ENCODE measurements around the gene HLTF. TPM values are rescaled to one million over a fixed set of nuclear protein-coding genes. Genes with fewer than 3 reads are reported as not detected.

The HLTF gene
- total RNA-seq, 1 experiment from 2014 or later: 37.6 TPM

GRCh38 chr3:149001727-149002126, 84.6 kb downstream of the HLTF start:
- no TSS peak for BruUV-seq (replicated peaks)
- Histone ChIP-seq H3K27ac (ENCODE audit: low read depth, low read length, poor library complexity, severe bottlenecking) (no peak overlapping the region), H3K27me3 (replicated peaks; ENCODE audit: insufficient read depth, low read depth, low read length, poor library complexity) (no peaks in the 10 kb centered on the region), H3K4me3 (ENCODE audit: low read depth, low read length, poor library complexity, severe bottlenecking) (no peak overlapping the region), H3K36me3 (ENCODE audit: insufficient read depth, low read length, poor library complexity, severe bottlenecking) (no peaks in the 10 kb centered on the region), H3K4me1 (ENCODE audit: insufficient read depth, low read length, poor library complexity, severe bottlenecking) (no peaks in the 10 kb centered on the region), H3K9me3 (ENCODE audit: low read depth, low read length, poor library complexity, severe bottlenecking) (no peaks in the 10 kb centered on the region)
- ChIA-PET CTCF (no interaction called here), POLR2A (ENCODE audit: low non-redundant PET) (no interaction called here)
- TF ChIP-seq EZH2 (IDR thresholded peaks at IDR 0.05; ENCODE audit: borderline replicate concordance, low read depth, low read length, poor library complexity, severe bottlenecking) (no peak), CTCF (conservative IDR thresholded peaks at IDR 0.05; ENCODE audit: low read depth, low read length) (no peak)
- intact Hi-C loops (cut with micrococcal nuclease; ENCODE audit: unreplicated experiment): no loop called here
- no peak for DNase-seq (ENCODE audit: low spot score)

GRCh38 chr3:149000206-149000745, 86.1 kb downstream of the HLTF start:
- BruUV-seq (replicated peaks): no TSS peak
- ChIA-PET POLR2A (ENCODE audit: low non-redundant PET) (no interaction called here), CTCF (no interaction called here)
- Histone ChIP-seq H3K4me1 (ENCODE audit: insufficient read depth, low read length, poor library complexity, severe bottlenecking) (no peaks in the 10 kb centered on the region), H3K9me3 (ENCODE audit: low read depth, low read length, poor library complexity, severe bottlenecking) (no peaks in the 10 kb centered on the region), H3K27me3 (replicated peaks; ENCODE audit: insufficient read depth, low read depth, low read length, poor library complexity) (no peaks in the 10 kb centered on the region), H3K4me3 (ENCODE audit: low read depth, low read length, poor library complexity, severe bottlenecking) (no peak overlapping the region), H3K27ac (ENCODE audit: low read depth, low read length, poor library complexity, severe bottlenecking) (no peak overlapping the region), H3K36me3 (ENCODE audit: insufficient read depth, low read length, poor library complexity, severe bottlenecking) (no peaks in the 10 kb centered on the region)
- DNase-seq (ENCODE audit: low spot score): no peak
- TF ChIP-seq EZH2 (IDR thresholded peaks at IDR 0.05; ENCODE audit: borderline replicate concordance, low read depth, low read length, poor library complexity, severe bottlenecking) (no peak), CTCF (conservative IDR thresholded peaks at IDR 0.05; ENCODE audit: low read depth, low read length) (no peak)
- intact Hi-C loops (cut with micrococcal nuclease; ENCODE audit: unreplicated experiment): no loop called here

- intact Hi-C loops (cut with micrococcal nuclease; ENCODE audit: unreplicated experiment): no loop called here
- DNase-seq (ENCODE audit: low spot score): no peak
- Histone ChIP-seq H3K4me1 (ENCODE audit: insufficient read depth, low read length, poor library complexity, severe bottlenecking) (no peaks in the 10 kb centered on the region), H3K27me3 (replicated peaks; ENCODE audit: insufficient read depth, low read depth, low read length, poor library complexity) (no peaks in the 10 kb centered on the region), H3K36me3 (ENCODE audit: insufficient read depth, low read length, poor library complexity, severe bottlenecking) (no peaks in the 10 kb centered on the region), H3K27ac (ENCODE audit: low read depth, low read length, poor library complexity, severe bottlenecking) (no peak overlapping the region), H3K9me3 (ENCODE audit: low read depth, low read length, poor library complexity, severe bottlenecking) (no peaks in the 10 kb centered on the region), H3K4me3 (ENCODE audit: low read depth, low read length, poor library complexity, severe bottlenecking) (no peak overlapping the region)
- ChIA-PET CTCF (no interaction called here), POLR2A (ENCODE audit: low non-redundant PET) (no interaction called here)
- TF ChIP-seq EZH2 (IDR thresholded peaks at IDR 0.05; ENCODE audit: borderline replicate concordance, low read depth, low read length, poor library complexity, severe bottlenecking): no peak
- no peak for TF ChIP-seq CTCF (conservative IDR thresholded peaks at IDR 0.05; ENCODE audit: low read depth, low read length)
- BruUV-seq (replicated peaks): no TSS peak
Observed at GRCh38 chr3:148999806-149000205, 86.5 kb downstream of the HLTF start.

All from A673 (cell line).